WI38 (cell line): ENCODE measurements around the gene NPDC1.

ENCODE experiments used
- H3K4me3 ChIP-seq: 2 replicates; pipeline ENCODE4 v1.5.1; 2011; ENCODE audit warnings: low read depth, mild to moderate bottlenecking, control low read depth, low read length
- TF ChIP-seq, protein P1 (sequence below): IDR thresholded peaks from 2 replicates; pipeline ENCODE4 v1.5.1; 2012; ENCODE audit warnings: low read depth, mild to moderate bottlenecking, control low read depth, low read length

The NPDC1 gene

GRCh38 chr9:137071282-137071681 lies 25.3 kb upstream of the NPDC1 start:
- no peak overlapping the region for H3K4me3 ChIP-seq
- TF ChIP-seq, protein P1, sequence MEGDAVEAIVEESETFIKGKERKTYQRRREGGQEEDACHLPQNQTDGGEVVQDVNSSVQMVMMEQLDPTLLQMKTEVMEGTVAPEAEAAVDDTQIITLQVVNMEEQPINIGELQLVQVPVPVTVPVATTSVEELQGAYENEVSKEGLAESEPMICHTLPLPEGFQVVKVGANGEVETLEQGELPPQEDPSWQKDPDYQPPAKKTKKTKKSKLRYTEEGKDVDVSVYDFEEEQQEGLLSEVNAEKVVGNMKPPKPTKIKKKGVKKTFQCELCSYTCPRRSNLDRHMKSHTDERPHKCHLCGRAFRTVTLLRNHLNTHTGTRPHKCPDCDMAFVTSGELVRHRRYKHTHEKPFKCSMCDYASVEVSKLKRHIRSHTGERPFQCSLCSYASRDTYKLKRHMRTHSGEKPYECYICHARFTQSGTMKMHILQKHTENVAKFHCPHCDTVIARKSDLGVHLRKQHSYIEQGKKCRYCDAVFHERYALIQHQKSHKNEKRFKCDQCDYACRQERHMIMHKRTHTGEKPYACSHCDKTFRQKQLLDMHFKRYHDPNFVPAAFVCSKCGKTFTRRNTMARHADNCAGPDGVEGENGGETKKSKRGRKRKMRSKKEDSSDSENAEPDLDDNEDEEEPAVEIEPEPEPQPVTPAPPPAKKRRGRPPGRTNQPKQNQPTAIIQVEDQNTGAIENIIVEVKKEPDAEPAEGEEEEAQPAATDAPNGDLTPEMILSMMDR: no peak

- TF ChIP-seq, protein P1: no peak
- H3K4me3 ChIP-seq: peak overlapping the region; percentile 48
These were observed 24.9 kb upstream of the NPDC1 start for GRCh38 chr9:137070906-137071275.

DNA sequence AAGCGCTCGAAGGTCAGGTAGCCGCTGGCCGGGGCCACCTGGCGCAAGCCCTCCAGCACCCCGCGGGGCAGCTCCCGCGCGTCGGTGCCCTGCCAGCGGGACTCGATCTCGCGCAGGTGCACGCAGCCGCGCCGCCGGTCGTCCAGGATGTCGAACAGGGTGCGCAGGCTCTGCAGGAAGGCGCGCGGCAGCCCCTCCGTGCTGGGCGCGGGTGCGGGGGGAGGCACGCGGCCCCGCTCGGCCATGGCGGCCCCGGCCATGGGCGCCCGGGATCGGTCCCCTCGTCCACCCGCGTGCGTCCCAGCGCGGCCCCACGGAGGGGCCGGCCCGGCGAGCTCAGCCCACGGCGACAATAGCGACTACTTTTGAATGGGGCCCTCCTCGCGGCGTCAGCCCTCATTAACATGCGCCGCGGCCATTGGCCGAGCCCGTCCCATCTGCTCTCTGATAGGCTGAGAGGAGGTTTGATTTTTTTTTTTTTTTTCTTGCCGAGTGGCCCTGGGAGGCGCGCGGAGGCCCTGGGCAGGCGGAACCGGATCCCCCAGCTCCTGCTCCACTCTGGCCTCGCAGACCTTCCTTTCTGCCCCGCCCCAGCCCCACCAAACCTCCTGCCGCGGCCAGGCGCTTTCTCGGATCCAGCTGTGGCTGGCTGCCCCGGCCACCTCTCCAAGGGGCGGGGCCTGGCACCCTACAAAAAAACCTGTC lies 24.4 kb upstream of the NPDC1 start, which contains the start of gene SAPCD2:
Gene SAPCD2 (minus strand): TSS at position 357 of the 705 bp plus-strand sequence. CDS start 97 bp downstream, at position 260.
- TF ChIP-seq, protein P1: no peak
- peak within 1 kb of the TSS; percentile 48 for H3K4me3 ChIP-seq

DNA sequence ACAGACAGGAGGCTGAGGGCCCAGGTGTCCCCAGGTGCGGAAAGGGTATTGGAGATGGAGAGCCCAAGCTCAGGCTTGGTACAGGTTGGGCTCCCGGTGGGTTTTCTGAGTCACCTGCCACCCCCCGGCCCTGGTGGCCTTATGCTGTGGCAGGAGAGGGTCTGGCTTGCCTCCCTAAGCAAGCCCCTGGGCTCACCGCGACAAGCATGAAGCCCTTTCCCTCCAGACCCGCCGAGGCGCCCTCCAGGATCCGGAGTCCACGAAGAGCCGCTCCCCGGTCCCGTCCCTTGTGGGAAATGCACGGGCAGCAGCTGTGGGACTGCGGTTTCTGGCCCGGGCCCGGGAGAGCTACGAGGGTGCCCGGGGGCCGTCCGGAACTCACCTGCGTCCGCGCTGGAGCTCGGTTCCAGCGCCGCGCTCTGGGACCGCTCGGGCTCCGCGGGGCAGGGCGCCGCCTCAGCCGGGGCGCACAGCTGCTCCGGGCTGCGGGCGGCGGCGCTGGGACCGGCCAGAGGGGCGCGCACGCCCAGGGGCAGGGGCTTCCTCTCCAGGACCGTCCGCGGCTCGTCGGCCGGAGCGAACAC lies 23.6 kb upstream of the NPDC1 start:
- peak overlapping the region; percentile 43 for H3K4me3 ChIP-seq
- TF ChIP-seq, protein P1: no peak

GRCh38 chr9:137068539-137069507 lies 22.8 kb upstream of the NPDC1 start:
- H3K4me3 ChIP-seq: peak overlapping the region; percentile 43
- TF ChIP-seq, protein P1: no peak

DNA sequence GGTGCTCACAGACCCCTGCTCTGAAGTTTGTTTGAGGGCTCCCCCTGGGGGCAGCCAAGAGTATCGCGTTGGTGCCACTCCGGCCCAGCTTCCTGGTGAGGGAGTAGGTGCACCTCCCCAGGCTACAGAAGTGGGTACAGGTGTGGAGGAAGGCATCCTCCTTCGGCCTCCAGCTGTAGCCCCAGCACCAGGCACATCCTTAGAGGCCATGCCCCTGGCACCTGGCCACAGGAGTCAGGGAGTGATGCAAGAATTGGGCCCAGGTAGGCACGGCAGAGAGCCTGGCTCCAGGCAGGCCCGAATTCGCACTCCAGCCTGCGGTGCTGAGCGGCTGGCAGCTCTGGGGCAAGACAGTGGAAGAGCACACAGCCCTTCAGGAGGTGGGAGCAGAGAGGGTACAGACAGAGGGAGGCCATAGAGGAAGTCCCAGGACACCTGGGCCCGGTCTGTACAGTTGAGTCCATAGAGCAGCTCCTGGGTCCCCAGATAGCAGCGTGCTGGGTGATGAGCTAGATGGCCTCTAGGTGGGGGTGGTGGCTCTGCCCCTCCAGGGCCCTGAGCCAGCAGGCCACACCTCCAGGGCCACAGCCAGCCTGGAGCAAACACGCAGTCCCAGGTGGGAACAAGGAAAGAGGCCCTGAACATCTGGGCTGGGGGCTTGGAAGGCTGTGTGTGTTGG lies 22.0 kb upstream of the NPDC1 start:
- TF ChIP-seq, protein P1: peak; percentile 86
- no peak overlapping the region for H3K4me3 ChIP-seq
